Stomach (tissue), 4 donors: ENCODE results near the gene UBTD2.

Experiments
- EP300 ChIP-seq: sonication (generic); formaldehyde crosslinking; IDR thresholded peaks from one replicate; pipeline ENCODE4 v1.6.1; 2017; ENCODE audit warnings: antibody characterized with exemption
- POLR2A ChIP-seq, 4 donors: fragments of 450-650 bp; IDR thresholded peaks; one replicate each; pipeline ENCODE4 v1.6.1; 2016; ENCODE audit warnings: antibody characterized with exemption in 4 of 4, control low read depth in 2 of 4, mild to moderate bottlenecking in 1 of 4, moderate library complexity in 1 of 4
- POLR2AphosphoS5 ChIP-seq, 3 donors: sonication (generic); formaldehyde crosslinking; IDR thresholded peaks; one replicate each; pipeline ENCODE4 v1.6.1; 2016; ENCODE audit warnings: antibody characterized with exemption in 3 of 3
- TF ChIP-seq, protein P1 (sequence below), 7 experiments: fragments of 450-650 bp in 4 of 7; fragments of 200-600 bp in 3 of 7; sonication (generic) in 3 of 7; IDR thresholded peaks; one replicate each; pipeline ENCODE4 v1.5.1; 2016 to 2019; ENCODE audit warnings: antibody characterized with exemption in 7 of 7, control low read depth in 2 of 7, mild to moderate bottlenecking in 1 of 7

- TF ChIP-seq EP300 = no peak
- TF ChIP-seq POLR2A (IDR thresholded peaks at IDR 0.05) = no peak
- TF ChIP-seq, protein P1, sequence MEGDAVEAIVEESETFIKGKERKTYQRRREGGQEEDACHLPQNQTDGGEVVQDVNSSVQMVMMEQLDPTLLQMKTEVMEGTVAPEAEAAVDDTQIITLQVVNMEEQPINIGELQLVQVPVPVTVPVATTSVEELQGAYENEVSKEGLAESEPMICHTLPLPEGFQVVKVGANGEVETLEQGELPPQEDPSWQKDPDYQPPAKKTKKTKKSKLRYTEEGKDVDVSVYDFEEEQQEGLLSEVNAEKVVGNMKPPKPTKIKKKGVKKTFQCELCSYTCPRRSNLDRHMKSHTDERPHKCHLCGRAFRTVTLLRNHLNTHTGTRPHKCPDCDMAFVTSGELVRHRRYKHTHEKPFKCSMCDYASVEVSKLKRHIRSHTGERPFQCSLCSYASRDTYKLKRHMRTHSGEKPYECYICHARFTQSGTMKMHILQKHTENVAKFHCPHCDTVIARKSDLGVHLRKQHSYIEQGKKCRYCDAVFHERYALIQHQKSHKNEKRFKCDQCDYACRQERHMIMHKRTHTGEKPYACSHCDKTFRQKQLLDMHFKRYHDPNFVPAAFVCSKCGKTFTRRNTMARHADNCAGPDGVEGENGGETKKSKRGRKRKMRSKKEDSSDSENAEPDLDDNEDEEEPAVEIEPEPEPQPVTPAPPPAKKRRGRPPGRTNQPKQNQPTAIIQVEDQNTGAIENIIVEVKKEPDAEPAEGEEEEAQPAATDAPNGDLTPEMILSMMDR (IDR thresholded peaks at IDR 0.05) = no peak
- TF ChIP-seq POLR2AphosphoS5 (IDR thresholded peaks at IDR 0.05) = no peak
These were observed 15.6 kb downstream of the UBTD2 start for GRCh38 chr5:172267943-172268342.
